ENCODE measurements around the gene CCDC50. TPM values are rescaled to one million over a fixed set of nuclear protein-coding genes. Genes with fewer than 3 reads are reported as not detected.

The CCDC50 gene
- total RNA-seq, 3 donors from 2014 or later: 86.9 to 101 (median 93.4) TPM

- no peak overlapping the region for H3K4me3 ChIP-seq
- no peaks in the 10 kb centered on the region for H3K27me3 ChIP-seq
- no peak for DNase-seq (ENCODE audit: low spot score in 2 of 2)
- H3K4me1 ChIP-seq: no peaks in the 10 kb centered on the region
- intact Hi-C loops (cut with DNase I; ENCODE audit: low total_unique reads): loop anchor here (5.0 kb wide), 1 partner anchor 1030 kb away; no protein-coding TSS in a partner anchor
- H3K27ac ChIP-seq: no peak overlapping the region
- H3K36me3 ChIP-seq: no peaks in the 10 kb centered on the region
- no peak for TF ChIP-seq CTCF (IDR thresholded peaks at IDR 0.05)
- TF ChIP-seq POLR2A (IDR thresholded peaks at IDR 0.05): no peak
- no peak for TF ChIP-seq POLR2AphosphoS5 (IDR thresholded peaks at IDR 0.05)
- H3K9me3 ChIP-seq: no peaks in the 10 kb centered on the region
Measured at GRCh38 chr3:191417457-191417729, 88.2 kb downstream of the CCDC50 start.

- H3K4me1 ChIP-seq: no peaks in the 10 kb centered on the region
- no peak for TF ChIP-seq POLR2AphosphoS5 (IDR thresholded peaks at IDR 0.05)
- TF ChIP-seq CTCF (IDR thresholded peaks at IDR 0.05): no peak
- TF ChIP-seq POLR2A (IDR thresholded peaks at IDR 0.05): no peak
- H3K9me3 ChIP-seq: no peaks in the 10 kb centered on the region
- no peak for DNase-seq (ENCODE audit: low spot score in 2 of 2)
- H3K27me3 ChIP-seq: no peaks in the 10 kb centered on the region
- H3K36me3 ChIP-seq: no peaks in the 10 kb centered on the region
- no peak overlapping the region for H3K4me3 ChIP-seq
- intact Hi-C loops (cut with DNase I; ENCODE audit: low total_unique reads): no loop called here
- H3K27ac ChIP-seq: no peak overlapping the region
Measured at GRCh38 chr3:191420771-191421170, 91.6 kb downstream of the CCDC50 start.

GRCh38 chr3:191424881-191425280, 95.7 kb downstream of the CCDC50 start:
- no peak overlapping the region for H3K27ac ChIP-seq
- no peaks in the 10 kb centered on the region for H3K36me3 ChIP-seq
- H3K27me3 ChIP-seq: no peaks in the 10 kb centered on the region
- intact Hi-C loops (cut with DNase I; ENCODE audit: low total_unique reads): no loop called here
- TF ChIP-seq CTCF (IDR thresholded peaks at IDR 0.05) (no peak), POLR2A (IDR thresholded peaks at IDR 0.05) (no peak), POLR2AphosphoS5 (IDR thresholded peaks at IDR 0.05) (no peak)
- H3K9me3 ChIP-seq: no peaks in the 10 kb centered on the region
- no peak for DNase-seq (ENCODE audit: low spot score in 2 of 2)
- no peaks in the 10 kb centered on the region for H3K4me1 ChIP-seq
- H3K4me3 ChIP-seq: no peak overlapping the region

- no peak overlapping the region for H3K4me3 ChIP-seq
- H3K9me3 ChIP-seq: no peaks in the 10 kb centered on the region
- no peak for DNase-seq (ENCODE audit: low spot score in 2 of 2)
- H3K36me3 ChIP-seq: no peaks in the 10 kb centered on the region
- H3K4me1 ChIP-seq: no peaks in the 10 kb centered on the region
- no peak overlapping the region for H3K27ac ChIP-seq
- TF ChIP-seq POLR2AphosphoS5 (IDR thresholded peaks at IDR 0.05): no peak
- no peak for TF ChIP-seq CTCF (IDR thresholded peaks at IDR 0.05)
- no peak for TF ChIP-seq POLR2A (IDR thresholded peaks at IDR 0.05)
- H3K27me3 ChIP-seq: no peaks in the 10 kb centered on the region
- intact Hi-C loops (cut with DNase I; ENCODE audit: low total_unique reads): no loop called here
Measured at GRCh38 chr3:191425322-191425734, 96.1 kb downstream of the CCDC50 start.

GRCh38 chr3:191426311-191426710, 97.1 kb downstream of the CCDC50 start:
- no peak for TF ChIP-seq CTCF (IDR thresholded peaks at IDR 0.05)
- TF ChIP-seq POLR2AphosphoS5 (IDR thresholded peaks at IDR 0.05): no peak
- no peak for TF ChIP-seq POLR2A (IDR thresholded peaks at IDR 0.05)
- Histone ChIP-seq H3K27me3 (no peaks in the 10 kb centered on the region), H3K9me3 (no peaks in the 10 kb centered on the region), H3K36me3 (no peaks in the 10 kb centered on the region), H3K4me1 (no peaks in the 10 kb centered on the region), H3K4me3 (no peak overlapping the region), H3K27ac (no peak overlapping the region)
- intact Hi-C loops (cut with DNase I; ENCODE audit: low total_unique reads): no loop called here
- DNase-seq (ENCODE audit: low spot score in 2 of 2): no peak

All from breast epithelium (tissue), 4 donors.